GM04504 (cell line): ENCODE data around the gene NGB.
"Not testable (repeated sequence)": the region's sequence is repeated elsewhere in the genome, so short reads cannot be mapped to it uniquely, and the experiment has no call there.

Experiments
- DNase-seq: peaks from one replicate; pipeline ENCODE4 v3.0.0-alpha.2; 2012; ENCODE audit warnings: low read depth

NGB gene, protein sequence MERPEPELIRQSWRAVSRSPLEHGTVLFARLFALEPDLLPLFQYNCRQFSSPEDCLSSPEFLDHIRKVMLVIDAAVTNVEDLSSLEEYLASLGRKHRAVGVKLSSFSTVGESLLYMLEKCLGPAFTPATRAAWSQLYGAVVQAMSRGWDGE

GRCh38 chr14:77271113-77271710 is at the start of gene NGB:
Gene NGB (minus strand): TSS chr14:77271206. CDS start chr14:77270937, 269 bp downstream.
- no peak for DNase-seq

DNA sequence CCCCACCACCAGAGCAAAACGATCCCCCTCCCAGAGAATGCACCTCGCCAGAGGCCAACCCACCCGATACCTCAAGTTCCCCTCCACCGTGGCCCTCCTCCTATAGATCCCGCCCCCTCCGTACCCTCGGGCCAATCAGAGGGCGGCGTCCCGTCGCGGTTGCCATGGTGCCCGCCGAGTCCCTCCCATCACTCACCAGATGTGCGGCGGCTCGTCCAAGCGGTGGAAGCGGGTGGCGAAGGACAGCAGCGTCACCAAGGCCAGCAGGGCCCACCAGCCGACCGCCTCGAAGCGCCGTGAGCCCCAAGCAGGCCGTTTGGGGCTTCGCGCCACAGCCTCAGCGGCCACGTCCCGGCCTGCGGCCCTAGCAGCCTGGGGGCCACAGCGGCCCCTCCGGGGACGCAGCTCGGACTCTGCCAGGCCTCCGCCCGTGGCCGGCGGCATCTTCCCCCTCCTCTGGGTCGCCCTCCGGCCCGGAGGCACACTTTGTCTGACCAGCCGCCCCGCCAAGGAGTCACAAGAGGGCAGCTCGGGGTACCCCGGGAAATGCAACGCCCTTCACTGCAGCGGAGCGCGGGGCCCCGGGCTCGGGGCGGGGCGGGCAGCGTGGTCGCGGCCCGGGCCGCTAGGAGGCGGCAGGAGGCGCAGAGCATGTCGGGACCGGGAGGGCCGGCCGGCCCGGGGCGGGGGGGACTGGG is 49.4 kb upstream of the NGB start, which contains the start of gene POMT2:
Gene POMT2, minus strand, starts transcription at position 646 of the 698 bp plus-strand sequence. Its CDS starts 202 bp downstream, at position 444.
- peak; percentile 75 for DNase-seq

DNA sequence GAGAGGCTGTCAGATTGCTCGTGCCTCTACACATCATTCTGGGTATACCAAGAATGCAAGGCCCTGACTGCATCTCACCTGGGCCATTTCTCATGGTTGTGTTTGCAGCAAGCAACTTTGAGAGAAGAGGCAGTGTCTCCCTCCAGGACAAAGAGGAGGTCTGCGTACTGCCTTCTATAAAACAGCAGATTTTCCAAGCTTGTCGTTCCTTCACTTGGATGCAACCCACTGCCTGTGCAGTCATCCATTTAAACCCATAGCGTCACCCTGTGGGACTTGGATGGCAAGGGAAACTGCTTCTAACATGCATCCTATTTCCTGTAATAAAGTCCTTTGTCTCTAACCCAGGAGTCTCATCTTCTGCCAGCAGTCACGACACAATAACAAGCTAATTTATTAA is 48.4 kb upstream of the NGB start:
- no peak for DNase-seq

DNA sequence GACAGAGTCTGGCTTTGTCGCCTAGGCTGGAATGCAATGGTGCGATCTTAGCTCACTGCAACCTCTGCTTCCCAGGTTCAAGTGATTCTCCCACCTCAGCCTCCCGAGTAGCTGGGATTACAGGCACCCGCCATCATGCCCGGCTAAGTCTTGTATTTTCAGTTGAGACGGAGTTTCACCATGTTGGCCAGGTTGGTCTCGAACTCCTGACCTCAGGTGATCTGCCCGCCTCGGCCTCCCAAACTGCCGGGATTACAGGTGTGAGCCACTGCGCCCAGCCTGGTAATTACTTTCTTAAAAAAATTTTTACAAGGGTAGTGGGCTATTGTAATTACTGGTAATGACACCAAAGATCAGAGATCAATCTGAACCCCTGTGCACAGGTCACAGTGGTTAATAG is 47.8 kb upstream of the NGB start:
- DNase-seq = not testable (repeated sequence)

GRCh38 chr14:77318006-77318553 is 47.1 kb upstream of the NGB start:
- DNase-seq = no peak

DNA sequence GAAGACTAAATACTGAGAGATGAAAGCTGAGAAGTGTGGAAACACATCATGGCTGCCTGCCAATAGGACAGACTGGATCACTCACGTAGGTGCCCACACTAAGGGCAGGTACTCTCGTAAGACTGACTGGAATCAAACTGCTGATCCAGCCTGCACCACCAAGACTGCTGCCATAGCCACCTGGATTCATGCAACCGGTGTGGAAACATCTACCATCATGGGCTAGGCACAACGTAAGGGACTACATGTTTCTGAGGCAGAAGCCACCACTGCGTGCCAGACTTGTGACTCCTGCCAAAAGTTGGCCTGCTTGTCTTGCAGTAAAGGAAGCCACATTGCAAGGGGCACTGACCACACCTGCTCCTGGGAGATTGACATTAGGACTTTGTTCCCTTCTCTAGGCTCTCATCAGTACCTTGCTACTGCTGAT is 45.9 kb upstream of the NGB start:
- DNase-seq = no peak

DNA sequence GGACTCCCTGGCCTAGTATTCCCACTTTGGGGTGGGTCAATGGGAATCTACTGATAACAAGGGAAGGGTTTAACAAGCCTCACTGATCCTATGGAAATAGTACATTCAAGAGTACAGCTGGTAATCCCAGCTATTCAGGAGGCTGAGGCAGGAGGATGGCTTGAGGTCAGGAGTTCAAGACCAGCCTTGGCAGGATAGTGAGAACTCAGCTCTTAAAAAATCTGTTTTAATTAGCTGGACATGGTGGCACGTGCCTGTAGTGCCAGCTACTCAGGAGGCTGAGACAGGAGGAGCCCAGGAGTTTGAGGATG is 45.1 kb upstream of the NGB start:
- DNase-seq = no peak

- no peak for DNase-seq
Measured at GRCh38 chr14:77314539-77315457, 43.8 kb upstream of the NGB start.

DNA sequence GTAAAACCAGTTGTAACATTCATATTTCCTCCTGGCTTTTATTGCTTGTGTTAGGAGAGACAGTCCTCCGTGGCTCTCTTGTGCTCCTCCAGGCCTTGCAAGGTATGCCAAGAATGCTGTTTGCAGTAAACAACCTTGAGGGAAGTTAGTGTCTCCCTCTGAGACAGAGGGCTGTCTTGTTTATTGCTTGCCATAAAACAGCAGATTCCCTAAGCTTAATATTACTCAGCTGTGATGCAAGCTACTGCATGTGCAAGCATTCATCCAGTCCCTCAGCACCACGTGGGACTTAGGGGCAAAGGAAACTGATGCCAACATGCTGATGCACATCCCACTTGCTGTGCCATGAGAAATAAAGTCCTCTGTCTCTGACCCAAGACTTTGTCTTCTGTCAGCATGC is 43.0 kb upstream of the NGB start:
- DNase-seq = peak; percentile 95

DNA sequence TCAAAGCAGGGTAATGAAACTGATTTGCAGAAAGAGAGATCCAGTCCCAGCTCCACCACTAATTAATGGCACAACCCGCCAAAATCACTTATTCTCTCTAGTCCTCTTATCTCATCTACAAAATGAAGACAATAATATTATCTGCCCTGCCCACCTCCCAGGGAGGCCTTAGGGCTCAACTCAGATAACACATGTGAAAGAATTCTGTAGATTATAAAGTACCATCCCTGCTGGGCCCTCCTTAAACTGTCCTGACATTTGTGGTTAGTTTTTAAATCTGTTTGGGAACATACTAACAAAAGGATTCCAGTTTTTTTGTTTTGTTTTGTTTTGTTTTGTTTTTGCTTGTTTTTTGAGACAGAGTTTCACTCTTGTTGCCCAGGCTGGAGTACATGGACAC is 42.4 kb upstream of the NGB start:
- no peak for DNase-seq

DNA sequence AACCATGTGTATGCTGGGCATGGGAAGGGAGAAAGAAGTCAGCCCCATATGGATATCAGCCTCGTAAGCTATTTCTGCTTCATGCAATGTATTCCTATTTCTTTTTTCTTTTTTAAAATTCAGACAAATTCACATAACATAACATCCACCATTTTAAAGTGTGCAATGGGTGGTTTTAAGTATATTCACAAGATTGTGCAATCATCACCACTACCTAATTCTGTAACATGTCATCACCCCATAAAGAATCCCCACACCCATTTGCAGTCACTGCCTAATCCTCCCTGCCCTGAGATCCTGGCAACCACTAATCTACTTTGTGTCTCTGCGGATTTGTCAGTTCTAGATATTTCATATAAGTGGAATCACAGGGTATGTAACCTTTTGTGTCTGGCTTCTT is 40.2 kb upstream of the NGB start:
- DNase-seq = no peak

DNA sequence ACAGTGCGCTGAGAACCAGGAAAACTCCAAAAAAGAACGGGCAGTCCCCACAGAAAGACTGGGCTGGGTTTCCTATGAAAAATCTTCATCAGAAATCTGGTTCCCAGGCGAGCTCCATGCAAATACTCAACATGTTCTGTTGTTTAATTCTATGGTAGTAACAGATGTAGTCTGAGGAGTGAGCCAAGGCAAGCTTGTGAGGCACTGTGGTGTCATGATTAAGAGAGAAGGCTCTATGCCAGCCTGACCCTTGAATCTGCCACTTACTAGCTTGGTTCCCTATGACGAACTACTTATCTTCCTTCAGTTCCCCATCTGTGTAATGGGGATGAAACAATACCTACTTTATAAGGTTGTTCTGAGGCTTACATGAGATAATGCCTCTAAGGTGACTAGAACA is 39.0 kb upstream of the NGB start:
- DNase-seq = no peak

DNA sequence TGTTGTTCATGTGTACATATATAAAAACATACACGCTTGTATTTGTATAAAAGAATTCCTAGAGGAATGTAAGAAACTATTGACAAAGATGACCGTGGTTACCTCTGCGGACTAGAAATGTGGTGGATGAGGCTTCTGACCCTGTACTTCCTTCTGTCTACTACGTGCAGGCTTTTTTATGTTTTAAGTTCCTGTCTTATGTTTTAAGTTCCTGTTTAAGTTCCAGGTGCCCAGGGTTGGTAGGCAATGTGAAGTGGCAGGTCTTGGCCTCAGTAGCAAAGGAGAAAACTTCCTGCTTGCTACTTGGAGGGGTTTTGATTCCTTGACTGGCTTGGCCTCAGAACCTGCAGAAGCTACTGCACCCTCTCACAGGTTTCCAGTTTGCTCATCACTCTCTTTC is 38.1 kb upstream of the NGB start:
- DNase-seq = no peak

- no peak for DNase-seq
Measured at GRCh38 chr14:77306851-77307496, 36.0 kb upstream of the NGB start.

GRCh38 chr14:77306416-77306815 is 35.4 kb upstream of the NGB start:
- no peak for DNase-seq

- no peak for DNase-seq
Measured at GRCh38 chr14:77305696-77306095, 34.7 kb upstream of the NGB start.

DNA sequence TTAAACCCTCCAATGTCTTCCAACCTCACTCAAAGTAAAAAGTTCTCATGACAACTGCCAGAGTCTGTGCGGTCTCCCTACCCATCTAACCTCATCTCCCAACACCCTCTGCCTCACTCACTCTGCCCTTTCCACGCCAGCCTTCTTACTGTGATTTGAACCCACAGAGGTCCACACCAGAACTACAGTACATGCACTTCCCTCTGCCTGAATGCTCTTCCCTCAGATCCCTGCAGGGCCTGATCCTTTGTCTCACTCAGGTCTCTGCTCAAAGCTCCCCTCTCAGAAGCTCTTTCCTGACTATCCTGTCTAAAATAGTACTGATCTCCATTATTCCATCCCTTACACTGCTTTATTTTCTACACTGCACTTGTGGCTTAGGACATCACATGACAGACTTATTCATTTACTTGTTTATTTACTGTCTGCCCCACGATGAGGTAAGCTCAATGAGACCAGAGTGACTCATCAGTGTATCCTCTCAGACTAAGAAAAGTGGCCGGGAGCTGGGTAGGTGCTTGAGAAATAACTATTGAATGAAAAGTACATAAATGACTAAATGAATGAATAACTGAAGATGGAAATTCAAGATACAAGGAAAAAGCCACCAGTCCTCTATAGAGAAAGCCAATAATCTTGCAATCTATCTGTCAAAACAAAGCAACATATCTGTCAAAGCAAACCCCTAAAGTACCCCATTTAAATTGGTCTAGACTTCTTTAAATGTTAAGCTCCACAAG is 32.6 kb upstream of the NGB start:
- peak; percentile 86 for DNase-seq

DNA sequence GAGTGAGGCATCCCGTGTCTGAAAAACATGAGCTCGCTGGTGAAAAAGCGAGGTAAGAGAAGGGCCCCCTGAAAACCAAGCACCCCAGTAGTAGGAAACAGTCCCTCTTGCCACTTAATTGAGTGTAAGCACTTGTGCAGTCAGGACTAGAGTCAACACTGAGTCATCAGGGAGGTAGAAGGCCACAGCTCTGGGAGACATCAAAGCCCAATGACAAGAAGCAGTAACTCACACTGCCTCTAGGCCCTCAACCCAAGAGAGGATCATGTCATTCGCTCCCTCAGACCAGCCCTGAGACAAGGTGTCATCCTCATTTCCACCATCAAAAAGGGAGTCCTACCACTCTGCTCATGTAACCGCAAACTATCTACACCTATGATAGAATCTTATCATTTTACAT is 31.9 kb upstream of the NGB start:
- DNase-seq = peak; percentile 19

DNA sequence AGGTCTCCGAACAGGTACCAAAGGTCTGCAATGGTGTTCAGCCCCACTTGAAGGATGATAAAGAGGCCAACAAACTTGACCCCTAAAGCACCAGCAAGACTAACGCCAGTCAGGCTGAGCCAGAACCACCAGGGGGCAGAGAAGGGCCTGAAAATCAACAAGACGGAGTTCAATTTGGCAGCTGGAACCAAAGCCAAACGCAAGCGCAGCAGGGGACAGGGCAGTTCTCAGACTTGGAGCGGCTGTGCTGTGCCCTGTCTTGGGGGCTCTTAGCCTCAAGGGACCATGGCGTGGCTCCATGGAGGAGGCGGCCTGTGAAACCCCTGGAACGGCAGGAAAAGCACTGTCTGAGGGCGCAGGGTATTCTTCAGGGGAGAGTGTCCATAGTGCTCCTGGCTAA is 30.1 kb upstream of the NGB start:
- DNase-seq = peak; percentile 66

DNA sequence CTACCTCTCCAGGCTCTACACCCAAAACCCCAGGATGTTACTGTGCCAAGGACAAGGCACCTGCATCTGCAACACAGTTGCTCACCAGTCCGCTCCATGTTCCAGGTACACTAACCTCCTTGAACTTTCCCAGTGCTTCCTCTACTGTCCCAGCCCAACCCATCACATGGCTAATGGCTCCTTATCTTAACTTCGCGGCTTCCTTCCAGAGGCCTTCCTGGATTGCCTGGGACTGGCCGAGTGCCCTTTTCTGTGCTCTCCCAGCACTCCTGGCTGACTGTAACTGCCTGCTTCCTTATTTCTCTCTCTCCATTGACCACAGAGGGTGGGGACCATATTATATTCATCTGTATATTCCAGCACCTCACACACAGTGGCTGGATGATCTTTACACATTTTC is 28.8 kb upstream of the NGB start:
- DNase-seq = no peak

- no peak for DNase-seq
Measured at GRCh38 chr14:77296906-77297305, 25.9 kb upstream of the NGB start.
